Stomach (tissue), 9 donors: Measurements from ENCODE around the gene HOXD8. TPM values are rescaled to one million over a fixed set of nuclear protein-coding genes. Genes with fewer than 3 reads are reported as not detected.

ENCODE experiments used
- DNase-seq, 2 donors: peaks; one replicate each; pipeline versions ENCODE4 v3.0.0 to v3.0.0-alpha.2; 2013 to 2019
- H3K27ac ChIP-seq, 5 donors: fragments of 200-600 bp in 4 of 5; sonication (generic) in 4 of 5; one replicate each; pipeline ENCODE4 v1.5.1; 2013 to 2019; ENCODE audit warnings: mild to moderate bottlenecking in 1 of 5, moderate library complexity in 1 of 5
- H3K27me3 ChIP-seq, 3 donors: fragments of 200-600 bp; sonication (generic); one replicate each; pipeline ENCODE4 v1.5.1; 2017 to 2019; ENCODE audit warnings: mixed run types in 1 of 3
- H3K36me3 ChIP-seq, 4 donors: fragments of 200-600 bp; sonication (generic); 1 replicate in 3 of 4; 2 replicates in 1 of 4; pipeline ENCODE4 v1.5.1; 2016 to 2019
- H3K4me1 ChIP-seq, 4 donors: fragments of 200-600 bp; sonication (generic); one replicate each; pipeline ENCODE4 v1.5.1; 2016 to 2019
- H3K4me3 ChIP-seq, 4 donors: fragments of 200-600 bp; sonication (generic) in 3 of 4; one replicate each; pipeline ENCODE4 v1.5.1; 2016 to 2019; ENCODE audit warnings: mild to moderate bottlenecking in 1 of 4
- H3K9me3 ChIP-seq, 4 donors: fragments of 200-600 bp; sonication (generic); one replicate each; pipeline ENCODE4 v1.5.1; 2016 to 2019
- EP300 ChIP-seq: sonication (generic); formaldehyde crosslinking; IDR thresholded peaks from one replicate; pipeline ENCODE4 v1.6.1; 2017; ENCODE audit warnings: antibody characterized with exemption
- POLR2A ChIP-seq, 4 donors: fragments of 450-650 bp; IDR thresholded peaks; one replicate each; pipeline ENCODE4 v1.6.1; 2016; ENCODE audit warnings: antibody characterized with exemption in 4 of 4, control low read depth in 2 of 4, mild to moderate bottlenecking in 1 of 4, moderate library complexity in 1 of 4
- POLR2AphosphoS5 ChIP-seq, 3 donors: sonication (generic); formaldehyde crosslinking; IDR thresholded peaks; one replicate each; pipeline ENCODE4 v1.6.1; 2016; ENCODE audit warnings: antibody characterized with exemption in 3 of 3
- WGBS, 5 donors: extraction: QIAGEN DNeasy Blood & Tissue Kit in 3 of 5; methylation state at CpG; one replicate each; pipeline versions ENCODE4 v1.1.5 to v1.1.7; 2013 to 2018; 5-methylcytosine and 5-hydroxymethylcytosine counted together
- intact Hi-C: fragments of 100-400 bp; cut with DNase I; formaldehyde crosslinking; loops from one replicate; pipeline ENCODE4 v1.15.1; 2023; ENCODE audit warnings: low total_unique reads
- polyA plus RNA-seq, 3 donors: library from polyadenylated mRNA; stranded (reverse); fragments of 200-250 nt; gene quantifications; one replicate each; pipeline ENCODE4 v1.2.3, GENCODE V29; 2013
- total RNA-seq, 5 donors: library from RNA; depleted of rRNA; stranded (reverse); fragments of >200 nt; gene quantifications; one replicate each; pipeline versions ENCODE4 v1.1.0 to v1.2.3, GENCODE V29; 2014 to 2016
- TF ChIP-seq, protein P1 (sequence below), 7 experiments: fragments of 450-650 bp in 4 of 7; fragments of 200-600 bp in 3 of 7; sonication (generic) in 3 of 7; IDR thresholded peaks; one replicate each; pipeline ENCODE4 v1.5.1; 2016 to 2019; ENCODE audit warnings: antibody characterized with exemption in 7 of 7, control low read depth in 2 of 7, mild to moderate bottlenecking in 1 of 7
- donor health status: healthy with polysubstance abuse.
- donor health status: Bipolar disorder and iron deficiency.
- donor health status: healthy.

Gene HOXD8
- total and polyA plus RNA-seq, 8 donors = 0.58 to 15.9 (median 1.8) TPM; not detected in 2

DNA sequence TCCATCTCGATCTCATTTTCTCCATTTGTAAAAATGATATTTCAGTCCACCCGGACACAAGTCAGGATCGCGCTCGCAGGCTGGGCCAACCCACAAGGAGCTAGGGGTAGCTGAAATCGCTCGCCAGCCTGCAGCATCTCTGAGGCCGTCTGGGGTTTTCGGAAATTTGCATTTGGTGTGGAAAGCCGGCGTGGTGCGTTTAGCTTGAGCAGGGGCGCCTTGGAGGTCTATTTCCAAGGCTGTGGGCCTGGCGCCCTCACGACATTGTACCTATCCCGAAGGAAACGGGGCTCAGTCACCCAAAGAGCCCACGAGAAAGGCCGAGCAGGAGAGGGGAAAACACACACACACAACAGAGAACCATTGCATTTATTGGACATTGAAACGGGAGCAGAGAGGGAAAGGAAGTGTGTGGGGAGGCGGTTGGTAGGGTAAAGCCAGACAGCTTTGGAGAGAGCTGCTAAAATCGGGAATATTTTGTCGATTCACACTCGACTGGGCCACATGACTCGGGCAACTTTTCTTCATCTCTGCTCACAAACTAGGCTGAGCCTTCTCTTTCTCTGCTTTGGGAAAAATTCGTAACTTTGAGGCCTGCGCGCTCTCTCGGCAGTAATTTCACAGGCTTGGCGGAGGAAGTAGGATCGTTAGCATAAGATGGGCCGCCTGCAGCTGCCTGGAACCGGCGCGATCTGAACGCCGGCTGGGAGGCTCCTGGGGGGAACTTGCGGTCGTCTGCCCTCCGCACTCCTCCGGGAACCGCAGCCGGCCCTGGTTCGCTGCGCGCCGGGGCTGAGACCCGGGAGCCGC is 1.1 kb upstream of the HOXD8 start:
- peaks cover 16 to 52% (median 34%) of the 10 kb centered on the region in 4 donors for H3K4me1 ChIP-seq
- DNase-seq = peak in 1 of 2 donors; percentile 58
- WGBS, 5 donors = 10 to 13% (median 12%) methylated on average over 46 to 49 of the region's 49 CpGs

DNA sequence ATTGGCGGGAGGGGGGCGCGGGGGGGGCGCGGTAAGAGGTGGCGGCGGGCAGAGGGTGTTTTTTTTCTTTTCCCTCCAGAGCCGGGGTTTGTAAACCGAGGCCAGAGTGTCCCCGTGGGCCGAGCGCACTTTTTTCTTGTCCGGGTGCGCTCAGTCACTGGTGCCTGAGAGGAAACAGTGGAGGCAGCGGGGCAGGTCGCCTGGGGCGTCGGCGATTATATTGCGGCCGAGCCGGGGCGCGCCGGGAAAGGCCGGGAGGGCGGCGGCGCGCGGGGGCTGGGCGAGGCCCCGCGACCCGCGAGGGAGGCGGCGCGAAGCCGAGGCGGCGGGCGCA is 275 bp downstream of the HOXD8 start:
- intact Hi-C loops = loop anchor here (5.0 to 10.0 kb wide), 2 partner anchors 525 to 1018 kb away; no protein-coding TSS in a partner anchor
- no peak for TF ChIP-seq POLR2A (IDR thresholded peaks at IDR 0.05)
- no peak for TF ChIP-seq EP300
- TF ChIP-seq, protein P1, sequence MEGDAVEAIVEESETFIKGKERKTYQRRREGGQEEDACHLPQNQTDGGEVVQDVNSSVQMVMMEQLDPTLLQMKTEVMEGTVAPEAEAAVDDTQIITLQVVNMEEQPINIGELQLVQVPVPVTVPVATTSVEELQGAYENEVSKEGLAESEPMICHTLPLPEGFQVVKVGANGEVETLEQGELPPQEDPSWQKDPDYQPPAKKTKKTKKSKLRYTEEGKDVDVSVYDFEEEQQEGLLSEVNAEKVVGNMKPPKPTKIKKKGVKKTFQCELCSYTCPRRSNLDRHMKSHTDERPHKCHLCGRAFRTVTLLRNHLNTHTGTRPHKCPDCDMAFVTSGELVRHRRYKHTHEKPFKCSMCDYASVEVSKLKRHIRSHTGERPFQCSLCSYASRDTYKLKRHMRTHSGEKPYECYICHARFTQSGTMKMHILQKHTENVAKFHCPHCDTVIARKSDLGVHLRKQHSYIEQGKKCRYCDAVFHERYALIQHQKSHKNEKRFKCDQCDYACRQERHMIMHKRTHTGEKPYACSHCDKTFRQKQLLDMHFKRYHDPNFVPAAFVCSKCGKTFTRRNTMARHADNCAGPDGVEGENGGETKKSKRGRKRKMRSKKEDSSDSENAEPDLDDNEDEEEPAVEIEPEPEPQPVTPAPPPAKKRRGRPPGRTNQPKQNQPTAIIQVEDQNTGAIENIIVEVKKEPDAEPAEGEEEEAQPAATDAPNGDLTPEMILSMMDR (IDR thresholded peaks at IDR 0.05) = no peak
- TF ChIP-seq POLR2AphosphoS5 (IDR thresholded peaks at IDR 0.05) = no peak
- H3K9me3 ChIP-seq = peaks cover 0 to 25% (median 2%) of the 10 kb centered on the region in 4 donors
- 2 to 7% (median 5%) methylated on average over 31 to 43 of the region's 43 CpGs for WGBS, 5 donors
- H3K27me3 ChIP-seq = peaks cover 53 to 100% (median 93%) of the 10 kb centered on the region in 3 donors
- DNase-seq = no peak
- no peaks in the 10 kb centered on the region for H3K36me3 ChIP-seq
- H3K27ac ChIP-seq = peak overlapping the region; percentile 25 to 80 (median 76)
- H3K4me3 ChIP-seq = peak overlapping the region; percentile 35 to 49 (median 46)
- peaks cover 16 to 45% (median 31%) of the 10 kb centered on the region in 4 donors for H3K4me1 ChIP-seq

More for the DNA sequence above, 1.1 kb upstream of the HOXD8 start:
- Histone ChIP-seq H3K4me3 (peak overlapping the region in 3 of 4 donors; percentile 35 to 49 (median 46)), H3K9me3 (peaks cover 0 to 26% (median 2%) of the 10 kb centered on the region in 4 donors), H3K27me3 (peaks cover 56 to 100% (median 93%) of the 10 kb centered on the region in 3 donors), H3K36me3 (no peaks in the 10 kb centered on the region), H3K27ac (peak overlapping the region in 3 of 5 donors; percentile 76 to 80 (median 77))
- intact Hi-C loops = loop anchor here (5.0 to 10.0 kb wide), 2 partner anchors 526 to 1019 kb away; no protein-coding TSS in a partner anchor
- TF ChIP-seq POLR2AphosphoS5 (IDR thresholded peaks at IDR 0.05) = no peak
- TF ChIP-seq, protein P1 (IDR thresholded peaks at IDR 0.05) = no peak
- TF ChIP-seq EP300 = no peak

DNA sequence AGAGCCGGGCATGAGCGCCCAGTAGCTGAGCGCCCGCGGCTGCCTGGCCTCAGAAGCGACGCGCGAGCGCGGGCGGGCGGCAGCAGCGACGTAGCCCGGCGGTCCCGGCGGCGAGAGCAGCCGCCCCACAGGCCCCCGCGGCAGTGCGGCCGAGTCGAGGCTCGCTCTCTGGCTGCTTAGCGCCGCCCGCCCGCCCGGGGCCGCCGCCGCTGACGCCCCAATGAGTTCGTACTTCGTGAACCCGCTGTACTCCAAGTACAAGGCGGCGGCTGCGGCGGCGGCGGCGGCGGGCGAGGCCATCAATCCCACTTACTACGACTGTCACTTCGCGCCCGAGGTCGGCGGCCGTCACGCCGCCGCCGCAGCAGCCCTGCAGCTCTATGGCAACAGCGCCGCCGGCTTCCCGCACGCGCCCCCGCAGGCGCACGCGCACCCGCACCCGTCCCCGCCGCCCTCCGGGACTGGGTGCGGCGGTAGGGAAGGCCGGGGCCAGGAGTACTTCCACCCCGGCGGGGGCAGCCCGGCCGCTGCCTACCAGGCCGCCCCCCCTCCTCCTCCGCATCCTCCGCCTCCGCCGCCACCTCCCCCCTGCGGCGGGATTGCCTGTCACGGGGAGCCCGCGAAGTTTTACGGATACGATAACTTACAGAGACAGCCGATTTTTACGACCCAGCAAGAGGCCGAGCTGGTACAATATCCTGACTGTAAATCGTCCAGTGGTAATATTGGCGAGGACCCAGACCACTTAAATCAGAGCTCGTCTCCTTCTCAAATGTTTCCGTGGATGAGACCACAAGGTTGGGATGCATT is 847 bp downstream of the HOXD8 start:
- 2 to 9% (median 8%) methylated on average over 26 to 100 of the region's 100 CpGs for WGBS, 5 donors
- Histone ChIP-seq H3K27ac (peak overlapping the region; percentile 42 to 80 (median 75)), H3K36me3 (no peaks in the 10 kb centered on the region), H3K27me3 (peaks cover 52 to 100% (median 93%) of the 10 kb centered on the region in 3 donors), H3K9me3 (peaks cover 0 to 25% (median 2%) of the 10 kb centered on the region in 4 donors), H3K4me3 (peak overlapping the region; percentile 35 to 49 (median 46)), H3K4me1 (peaks cover 16 to 45% (median 31%) of the 10 kb centered on the region in 4 donors)
- intact Hi-C loops = no loop called here
- peak in 1 of 2 donors; percentile 74 for DNase-seq
- TF ChIP-seq POLR2A (IDR thresholded peaks at IDR 0.05) = no peak

DNA sequence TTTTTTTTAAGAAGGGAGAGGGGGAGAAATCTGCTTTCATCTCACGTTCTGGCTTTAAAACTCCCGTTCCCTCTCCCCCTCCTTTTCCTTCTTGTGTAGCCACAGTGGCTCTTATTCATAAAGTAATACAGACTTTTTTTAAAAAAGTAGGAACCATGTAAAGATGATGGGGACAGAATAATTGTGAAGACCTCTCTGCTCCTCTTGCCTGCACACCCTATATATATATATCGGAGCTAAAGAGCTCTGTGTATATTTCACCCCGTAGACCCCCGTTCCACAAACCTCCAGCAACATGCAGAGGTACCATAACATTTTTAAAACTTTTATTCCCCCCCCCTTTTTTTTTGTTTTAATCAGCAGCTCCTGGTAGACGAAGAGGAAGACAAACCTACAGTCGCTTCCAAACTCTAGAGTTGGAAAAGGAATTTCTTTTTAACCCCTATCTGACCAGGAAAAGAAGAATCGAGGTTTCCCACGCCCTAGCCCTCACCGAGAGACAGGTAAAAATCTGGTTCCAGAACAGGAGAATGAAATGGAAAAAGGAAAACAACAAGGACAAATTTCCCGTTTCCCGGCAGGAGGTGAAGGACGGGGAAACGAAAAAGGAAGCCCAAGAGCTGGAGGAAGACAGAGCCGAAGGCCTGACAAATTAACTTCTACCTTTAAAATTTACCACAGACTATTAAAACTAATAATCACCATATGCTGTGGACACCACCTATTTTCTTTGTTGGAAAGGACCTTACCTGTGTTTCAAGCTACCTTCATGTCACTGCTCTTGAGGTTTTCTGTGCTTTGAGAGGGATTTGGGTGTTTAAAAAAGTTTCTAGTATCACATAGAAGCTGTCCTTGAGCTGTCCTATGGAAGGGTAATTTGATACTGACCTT is 1.7 kb downstream of the HOXD8 start:
- no peaks in the 10 kb centered on the region for H3K36me3 ChIP-seq
- peaks cover 16 to 53% (median 35%) of the 10 kb centered on the region in 4 donors for H3K4me1 ChIP-seq
- peak overlapping the region in 4 of 5 donors; percentile 42 to 80 (median 76) for H3K27ac ChIP-seq
- WGBS, 5 donors = 12 to 16% (median 14%) methylated on average over 15 of the region's 15 CpGs
- H3K9me3 ChIP-seq = peaks cover 0 to 25% (median 2%) of the 10 kb centered on the region in 4 donors
- H3K27me3 ChIP-seq = peaks cover 52 to 100% (median 93%) of the 10 kb centered on the region in 3 donors
- DNase-seq = no peak
- H3K4me3 ChIP-seq = peak overlapping the region; percentile 35 to 46 (median 40)
- TF ChIP-seq POLR2A (IDR thresholded peaks at IDR 0.05) (no peak), EP300 (no peak)
- TF ChIP-seq, protein P1 (IDR thresholded peaks at IDR 0.05) = no peak
- intact Hi-C loops = no loop called here
